BLaER1 (cell line): ENCODE measurements around the gene PIP4P1.

Experiments
- H3K27ac ChIP-seq: shearing (Covaris generic); formaldehyde crosslinking; 2 replicates; pipeline ENCODE4 v1.8.1; 2022
- H3K27me3 ChIP-seq: shearing (Covaris generic); formaldehyde crosslinking; 2 replicates; pipeline ENCODE4 v1.8.1; 2022
- H3K36me3 ChIP-seq: shearing (Covaris generic); formaldehyde crosslinking; 2 replicates; pipeline ENCODE4 v1.8.1; 2022
- H3K4me1 ChIP-seq: shearing (Covaris generic); formaldehyde crosslinking; 2 replicates; pipeline ENCODE4 v1.8.1; 2022
- H3K4me2 ChIP-seq: shearing (Covaris generic); formaldehyde crosslinking; 2 replicates; pipeline ENCODE4 v1.8.1; 2022
- H3K4me3 ChIP-seq: shearing (Covaris generic); formaldehyde crosslinking; 2 replicates; pipeline ENCODE4 v1.8.1; 2022
- H3K9ac ChIP-seq: shearing (Covaris generic); formaldehyde crosslinking; 2 replicates; pipeline ENCODE4 v1.8.1; 2022
- H3K9me3 ChIP-seq: shearing (Covaris generic); formaldehyde crosslinking; 2 replicates; pipeline ENCODE4 v1.8.1; 2022
- H4K20me1 ChIP-seq: shearing (Covaris generic); formaldehyde crosslinking; 2 replicates; pipeline ENCODE4 v1.8.1; 2022
- Cebpa-rat ChIP-seq: shearing (Covaris generic); IDR thresholded peaks from 2 replicates; pipeline ENCODE4 v1.8.1; 2022

The PIP4P1 gene

GRCh38 chr14:20427231-20428009 is 33.8 kb downstream of the PIP4P1 start:
- H3K4me2 ChIP-seq: peak overlapping the region; percentile 85
- peaks cover 84% of the 10 kb centered on the region for H3K4me1 ChIP-seq
- H3K9ac ChIP-seq: peak overlapping the region; percentile 92
- H4K20me1 ChIP-seq: no peaks in the 10 kb centered on the region
- no peaks in the 10 kb centered on the region for H3K9me3 ChIP-seq
- peak overlapping the region; percentile 97 for H3K27ac ChIP-seq
- peak overlapping the region; percentile 51 for H3K4me3 ChIP-seq
- TF ChIP-seq Cebpa-rat: no peak
- peaks cover 35% of the 10 kb centered on the region for H3K36me3 ChIP-seq
- no peaks in the 10 kb centered on the region for H3K27me3 ChIP-seq

GRCh38 chr14:20424851-20425250 is 36.4 kb downstream of the PIP4P1 start:
- no peaks in the 10 kb centered on the region for H3K9me3 ChIP-seq
- peaks cover 26% of the 10 kb centered on the region for H3K36me3 ChIP-seq
- H3K4me3 ChIP-seq: no peak overlapping the region
- H4K20me1 ChIP-seq: no peaks in the 10 kb centered on the region
- peaks cover 73% of the 10 kb centered on the region for H3K4me1 ChIP-seq
- no peak for TF ChIP-seq Cebpa-rat
- H3K27ac ChIP-seq: peak overlapping the region; percentile 59
- H3K9ac ChIP-seq: no peak overlapping the region
- peak overlapping the region; percentile 29; the same call in 1 of the 2 replicates for H3K4me2 ChIP-seq
- no peaks in the 10 kb centered on the region for H3K27me3 ChIP-seq

GRCh38 chr14:20422886-20423285 is 38.3 kb downstream of the PIP4P1 start:
- peak overlapping the region; percentile 33; the same call in 1 of the 2 replicates for H3K4me2 ChIP-seq
- no peaks in the 10 kb centered on the region for H3K9me3 ChIP-seq
- H3K9ac ChIP-seq: no peak overlapping the region
- no peaks in the 10 kb centered on the region for H3K27me3 ChIP-seq
- H3K36me3 ChIP-seq: peaks cover 18% of the 10 kb centered on the region
- no peak overlapping the region for H3K4me3 ChIP-seq
- no peaks in the 10 kb centered on the region for H4K20me1 ChIP-seq
- TF ChIP-seq Cebpa-rat: no peak
- H3K27ac ChIP-seq: peak overlapping the region; percentile 62
- H3K4me1 ChIP-seq: peaks cover 73% of the 10 kb centered on the region

- Histone ChIP-seq H3K4me1 (peaks cover 78% of the 10 kb centered on the region), H3K4me3 (no peak overlapping the region), H3K36me3 (peaks cover 18% of the 10 kb centered on the region), H3K27ac (peak overlapping the region; percentile 33; the same call in 1 of the 2 replicates), H3K9ac (no peak overlapping the region), H3K27me3 (no peaks in the 10 kb centered on the region), H3K9me3 (no peaks in the 10 kb centered on the region), H3K4me2 (no peak overlapping the region), H4K20me1 (no peaks in the 10 kb centered on the region)
- TF ChIP-seq Cebpa-rat: no peak
Observed at GRCh38 chr14:20421267-20421666, 40.0 kb downstream of the PIP4P1 start.

- Histone ChIP-seq H3K36me3 (0 out of 2 replicates have a peak, but pooled peaks cover 7% of the 10 kb centered on the region), H3K9ac (no peak overlapping the region)
- no peak for TF ChIP-seq Cebpa-rat
Observed at GRCh38 chr14:20419419-20419818, 41.8 kb downstream of the PIP4P1 start.

GRCh38 chr14:20418501-20418909 is 42.7 kb downstream of the PIP4P1 start:
- no peak overlapping the region for H3K4me3 ChIP-seq
- H3K27ac ChIP-seq: peak overlapping the region; percentile 36; the same call in 1 of the 2 replicates
- H4K20me1 ChIP-seq: no peaks in the 10 kb centered on the region
- H3K4me2 ChIP-seq: peak overlapping the region; percentile 60
- no peaks in the 10 kb centered on the region for H3K27me3 ChIP-seq
- peaks cover 81% of the 10 kb centered on the region for H3K4me1 ChIP-seq
- no peaks in the 10 kb centered on the region for H3K36me3 ChIP-seq
- TF ChIP-seq Cebpa-rat: no peak
- H3K9me3 ChIP-seq: no peaks in the 10 kb centered on the region
- no peak overlapping the region for H3K9ac ChIP-seq

More at GRCh38 chr14:20419419-20419818, 41.8 kb downstream of the PIP4P1 start:
- H3K27me3 ChIP-seq: no peaks in the 10 kb centered on the region
- H3K27ac ChIP-seq: peak overlapping the region; percentile 36
- H3K4me2 ChIP-seq: peak overlapping the region; percentile 60
- no peaks in the 10 kb centered on the region for H3K9me3 ChIP-seq
- H3K4me1 ChIP-seq: peaks cover 81% of the 10 kb centered on the region
- H3K4me3 ChIP-seq: no peak overlapping the region
- no peaks in the 10 kb centered on the region for H4K20me1 ChIP-seq

- Histone ChIP-seq H3K4me2 (peak overlapping the region; percentile 90), H3K9me3 (no peaks in the 10 kb centered on the region), H3K36me3 (no peaks in the 10 kb centered on the region), H3K9ac (no peak overlapping the region), H4K20me1 (no peaks in the 10 kb centered on the region), H3K4me3 (no peak overlapping the region), H3K4me1 (peaks cover 76% of the 10 kb centered on the region), H3K27ac (peak overlapping the region; percentile 45), H3K27me3 (no peaks in the 10 kb centered on the region)
- no peak for TF ChIP-seq Cebpa-rat
Observed at GRCh38 chr14:20417250-20418186, 43.7 kb downstream of the PIP4P1 start.

GRCh38 chr14:20416223-20416622 is 45.0 kb downstream of the PIP4P1 start:
- H4K20me1 ChIP-seq: no peaks in the 10 kb centered on the region
- no peaks in the 10 kb centered on the region for H3K36me3 ChIP-seq
- peak overlapping the region; percentile 57 for H3K27ac ChIP-seq
- no peaks in the 10 kb centered on the region for H3K9me3 ChIP-seq
- no peak overlapping the region for H3K4me3 ChIP-seq
- peak overlapping the region; percentile 90 for H3K4me2 ChIP-seq
- no peaks in the 10 kb centered on the region for H3K27me3 ChIP-seq
- peak overlapping the region; percentile 13; the same call in 1 of the 2 replicates for H3K9ac ChIP-seq
- TF ChIP-seq Cebpa-rat: no peak
- H3K4me1 ChIP-seq: peaks cover 82% of the 10 kb centered on the region

- H3K27me3 ChIP-seq: no peaks in the 10 kb centered on the region
- H3K36me3 ChIP-seq: no peaks in the 10 kb centered on the region
- H3K9me3 ChIP-seq: no peaks in the 10 kb centered on the region
- H3K27ac ChIP-seq: peak overlapping the region; percentile 57
- no peak overlapping the region for H3K4me3 ChIP-seq
- peak overlapping the region; percentile 90 for H3K4me2 ChIP-seq
- peaks cover 85% of the 10 kb centered on the region for H3K4me1 ChIP-seq
- TF ChIP-seq Cebpa-rat: no peak
- peak overlapping the region; percentile 13; the same call in 1 of the 2 replicates for H3K9ac ChIP-seq
- no peaks in the 10 kb centered on the region for H4K20me1 ChIP-seq
Observed at GRCh38 chr14:20415782-20416206, 45.4 kb downstream of the PIP4P1 start.
